NCI-H187 treated with DMSO at 0.1 percent for 48 hours (cell line): ENCODE data around the gene CCDC85C.
A peak's percentile ranks its signal among the peaks of the same experiment; 100 is the strongest.

Experiments used
- DNase-seq: peaks from one replicate; lab custom pipeline; 2025; lab: John Stamatoyannopoulos, UW

CCDC85C gene

GRCh38 chr14:99556134-99556791 is 47.7 kb downstream of the CCDC85C start:
- no peak for DNase-seq

- no peak for DNase-seq
Observed at GRCh38 chr14:99554757-99555531, 49.1 kb downstream of the CCDC85C start.

GRCh38 chr14:99554184-99554583 is 49.8 kb downstream of the CCDC85C start:
- no peak for DNase-seq

- DNase-seq = no peak
Observed at GRCh38 chr14:99552572-99553216, 51.3 kb downstream of the CCDC85C start.

- no peak for DNase-seq
Observed at GRCh38 chr14:99552021-99552553, 51.9 kb downstream of the CCDC85C start.

- DNase-seq = peak; percentile 37
Observed at GRCh38 chr14:99551034-99551922, 52.7 kb downstream of the CCDC85C start.

- DNase-seq = no peak
Observed at GRCh38 chr14:99550387-99550992, 53.5 kb downstream of the CCDC85C start.

GRCh38 chr14:99549684-99550083 is 54.3 kb downstream of the CCDC85C start:
- DNase-seq = no peak

GRCh38 chr14:99548871-99549515 is 55.0 kb downstream of the CCDC85C start:
- no peak for DNase-seq

- peak; percentile 16 for DNase-seq
Observed at GRCh38 chr14:99548255-99548654, 55.8 kb downstream of the CCDC85C start.

GRCh38 chr14:99546234-99546879 is 57.6 kb downstream of the CCDC85C start:
- DNase-seq = no peak

- no peak for DNase-seq
Observed at GRCh38 chr14:99545586-99545985, 58.4 kb downstream of the CCDC85C start.

- DNase-seq = no peak
Observed at GRCh38 chr14:99544991-99545390, 59.0 kb downstream of the CCDC85C start.

GRCh38 chr14:99543985-99544384 is 60.0 kb downstream of the CCDC85C start:
- DNase-seq = no peak

GRCh38 chr14:99543370-99543769 is 60.6 kb downstream of the CCDC85C start:
- DNase-seq = no peak

GRCh38 chr14:99542566-99542965 is 61.4 kb downstream of the CCDC85C start:
- DNase-seq = no peak

- DNase-seq = no peak
Observed at GRCh38 chr14:99541677-99542470, 62.1 kb downstream of the CCDC85C start.

GRCh38 chr14:99541211-99541610 is 62.8 kb downstream of the CCDC85C start:
- no peak for DNase-seq
